OCI-M2 (cell line): ENCODE results near the gene DPYD.

Source experiments
- DNase-seq: peaks from one replicate; lab custom pipeline; 2025; ENCODE audit not compliant: unreplicated experiment; lab: John Stamatoyannopoulos, UW

The DPYD gene

DNA sequence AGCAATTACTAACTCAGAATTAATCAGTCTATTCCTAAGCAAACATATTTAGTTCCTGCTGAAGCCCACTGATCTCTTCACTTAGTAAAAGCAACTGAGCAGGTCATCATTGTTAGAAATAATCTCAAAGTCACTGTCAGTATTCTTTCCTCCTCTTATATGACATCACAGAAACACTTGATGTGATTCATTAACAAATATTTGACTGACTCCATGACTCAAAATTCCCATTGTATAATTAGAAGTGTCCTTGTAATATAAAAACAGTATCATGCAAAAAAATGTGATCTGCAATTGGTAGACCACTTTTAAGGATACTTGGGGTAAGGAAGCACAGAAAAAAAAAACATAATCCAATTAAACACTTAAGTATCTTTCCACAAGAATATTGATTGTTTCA is 194.4 kb downstream of the DPYD start:
- DNase-seq: no peak

- DNase-seq: no peak
These were observed 199.6 kb downstream of the DPYD start for GRCh38 chr1:97721221-97721620.

GRCh38 chr1:97712980-97713379 is 207.9 kb downstream of the DPYD start:
- no peak for DNase-seq

DNA sequence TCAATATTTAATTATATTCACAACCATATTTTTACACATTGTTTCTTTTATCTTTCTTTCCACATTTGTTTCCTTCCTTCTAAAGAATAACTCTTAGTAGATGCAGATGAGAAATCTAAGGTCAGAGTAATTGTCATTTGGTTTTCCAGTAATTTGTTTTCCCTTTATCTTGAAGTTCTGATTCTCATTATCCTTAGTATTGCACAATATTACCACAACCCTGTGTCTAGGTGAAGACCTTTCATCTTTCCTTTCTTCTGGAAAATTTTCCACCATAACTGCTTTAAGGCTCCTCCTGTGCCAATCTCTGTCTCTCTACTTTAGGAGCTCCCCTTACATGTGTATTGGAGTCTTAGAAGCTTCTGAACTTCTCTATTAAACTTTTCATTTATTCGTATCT is 209.0 kb downstream of the DPYD start:
- no peak for DNase-seq

- no peak for DNase-seq
These were observed 227.2 kb downstream of the DPYD start for GRCh38 chr1:97693601-97694000.

- no peak for DNase-seq
These were observed 229.5 kb downstream of the DPYD start for GRCh38 chr1:97691325-97691724.

DNA sequence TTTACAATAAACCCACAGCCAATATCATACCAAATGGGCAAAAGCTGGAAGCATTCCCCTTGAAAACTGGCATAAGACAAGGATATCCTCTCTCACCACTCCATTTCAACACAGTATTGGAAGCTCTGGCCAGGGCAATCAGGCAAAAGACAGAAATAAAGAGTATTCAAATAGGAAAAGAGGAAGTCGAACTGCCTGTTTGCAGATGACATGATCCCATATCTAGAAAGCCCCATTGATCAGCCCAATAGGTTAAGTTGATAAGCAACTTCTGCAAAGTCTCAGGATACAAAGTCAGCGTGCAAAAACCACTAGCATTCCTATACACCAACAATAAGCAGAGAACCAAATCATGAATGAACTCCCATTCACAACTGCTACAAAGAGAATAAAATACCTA is 235.5 kb downstream of the DPYD start:
- no peak for DNase-seq

DNA sequence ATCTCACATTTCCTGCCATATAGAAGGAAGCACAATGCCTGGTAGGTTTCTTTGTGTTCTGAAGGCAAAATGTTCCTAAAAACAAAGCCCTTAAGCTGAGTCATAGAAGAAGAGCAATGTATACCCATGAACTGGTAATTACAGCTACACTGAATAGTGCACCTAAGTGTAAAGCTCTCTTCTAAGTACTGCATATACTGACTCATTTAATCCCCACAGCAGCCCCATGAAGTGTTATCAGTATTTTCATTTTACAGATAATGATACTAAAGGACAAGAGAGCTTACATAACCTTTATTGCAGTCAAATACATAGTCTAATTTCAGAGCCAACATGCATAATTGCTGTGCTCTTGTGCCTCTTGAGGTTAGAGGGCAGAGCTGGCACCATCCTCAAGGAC is 239.9 kb downstream of the DPYD start:
- no peak for DNase-seq

DNA sequence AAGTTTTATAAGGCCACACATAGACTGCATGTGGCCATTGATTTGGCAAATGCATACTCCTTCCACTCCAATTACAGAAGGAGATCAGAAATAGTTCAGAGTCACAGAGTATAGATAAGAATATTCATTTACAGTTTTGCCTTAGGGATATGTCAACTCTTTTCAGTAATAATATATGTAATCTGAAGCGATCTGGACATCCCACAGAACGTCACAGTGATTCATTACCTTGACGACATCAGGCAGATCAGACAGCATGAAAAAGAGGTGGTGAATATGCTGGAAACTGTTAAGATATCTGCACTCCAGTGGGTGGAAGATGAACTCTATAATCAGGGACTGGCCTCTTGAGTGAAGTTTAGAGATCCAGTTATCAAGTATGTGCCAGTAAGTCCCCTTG is 240.4 kb downstream of the DPYD start:
- DNase-seq: no peak

GRCh38 chr1:97677702-97678101 is 243.1 kb downstream of the DPYD start:
- no peak for DNase-seq

DNA sequence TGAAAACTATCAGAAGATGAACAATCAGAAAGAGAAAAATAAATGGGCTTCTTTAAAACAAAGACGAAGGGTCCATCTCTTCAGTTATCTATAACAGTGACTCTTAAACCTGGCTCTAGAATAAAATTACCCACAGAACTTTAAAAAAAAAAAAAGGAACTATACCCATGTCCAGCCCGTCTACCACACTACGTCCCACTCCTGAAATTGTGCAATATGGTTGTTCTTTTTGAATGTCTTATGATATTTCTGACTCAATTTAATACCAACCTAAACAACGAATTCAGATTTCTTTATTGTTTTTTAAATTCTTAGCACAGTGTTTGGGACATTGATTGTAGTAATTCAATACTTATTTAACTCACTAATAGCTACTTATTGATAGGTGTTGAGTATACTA is 246.3 kb downstream of the DPYD start:
- no peak for DNase-seq

DNA sequence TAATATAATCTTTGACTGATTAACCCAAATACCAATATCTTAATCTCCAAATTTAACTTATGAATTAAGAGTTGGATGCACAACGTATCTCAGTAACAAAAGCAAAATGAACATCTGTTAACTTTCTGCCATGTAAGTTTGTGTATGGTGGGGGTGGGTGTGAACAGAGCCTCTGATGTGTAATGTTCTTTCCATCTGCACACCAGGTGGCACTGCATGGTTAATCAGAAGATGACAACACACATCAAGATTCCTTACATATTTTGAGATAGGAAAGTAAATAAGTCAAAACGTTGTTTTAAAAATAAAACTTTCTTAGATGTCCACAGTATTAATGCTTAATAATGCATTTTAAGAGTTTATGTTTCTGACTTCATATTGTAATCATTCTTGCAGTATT is 251.9 kb downstream of the DPYD start:
- DNase-seq: no peak

DNA sequence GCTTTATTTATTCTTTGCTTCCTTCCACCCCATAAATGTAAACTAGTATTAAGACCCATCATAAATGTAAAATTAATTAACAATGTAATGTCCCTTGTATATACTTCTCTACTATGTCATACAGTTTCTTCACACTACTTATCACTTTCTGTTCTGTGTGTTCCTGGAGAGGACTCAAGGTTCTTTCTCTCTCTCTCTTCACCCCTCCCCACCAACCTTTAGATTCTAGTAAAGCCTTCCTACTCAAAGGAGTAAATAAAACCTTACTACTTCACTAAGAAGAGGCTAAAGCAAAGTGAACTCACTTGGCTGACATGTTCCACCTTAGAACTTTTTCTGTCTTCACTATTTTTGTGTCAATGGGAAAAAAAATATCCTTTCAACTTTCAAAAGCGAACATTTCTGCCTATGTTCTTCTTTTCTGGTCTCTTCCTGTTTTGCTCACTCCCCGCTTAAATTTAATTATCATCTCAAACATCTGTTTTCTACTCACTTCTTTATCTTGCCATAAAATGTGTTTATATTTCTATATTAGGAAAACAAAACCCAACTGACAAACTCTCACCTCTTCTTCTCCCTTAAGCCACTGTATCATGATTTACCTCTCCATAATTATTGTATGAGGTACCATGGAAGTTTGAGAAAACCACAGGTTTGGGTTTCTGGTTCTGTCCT is 260.3 kb downstream of the DPYD start:
- DNase-seq: no peak

DNA sequence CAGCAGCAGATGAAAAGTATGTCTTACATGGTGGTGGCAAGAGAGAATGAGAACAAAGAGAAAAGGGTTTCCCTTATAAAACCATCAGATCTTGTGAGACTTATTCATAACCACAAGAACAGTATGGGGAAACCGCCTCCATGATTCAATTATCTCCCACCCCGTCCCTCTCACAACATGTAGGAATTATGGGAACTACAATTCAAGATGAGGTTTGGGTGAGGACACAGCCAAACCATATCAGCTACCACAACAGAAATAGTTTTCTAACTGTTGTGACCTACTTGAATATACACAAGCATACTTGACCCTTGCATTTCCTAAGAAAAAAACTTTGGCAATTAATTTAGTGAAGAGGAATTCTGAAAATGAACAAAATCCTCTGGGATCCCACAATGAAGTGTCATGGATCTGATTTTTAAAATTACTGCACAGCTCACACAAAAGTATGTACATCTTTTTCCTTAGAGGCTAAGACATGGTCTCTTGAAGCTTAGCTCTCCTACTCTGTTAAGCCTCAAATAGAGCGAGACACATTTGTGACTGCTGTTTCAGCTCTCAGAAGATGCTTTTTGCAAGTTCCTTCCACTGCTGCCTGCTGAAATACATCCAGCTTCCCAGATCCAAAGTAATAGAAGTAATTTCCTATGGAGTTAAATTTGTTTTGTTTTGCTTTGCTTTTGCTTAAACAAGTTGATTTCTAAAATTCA is 265.8 kb downstream of the DPYD start:
- no peak for DNase-seq

DNA sequence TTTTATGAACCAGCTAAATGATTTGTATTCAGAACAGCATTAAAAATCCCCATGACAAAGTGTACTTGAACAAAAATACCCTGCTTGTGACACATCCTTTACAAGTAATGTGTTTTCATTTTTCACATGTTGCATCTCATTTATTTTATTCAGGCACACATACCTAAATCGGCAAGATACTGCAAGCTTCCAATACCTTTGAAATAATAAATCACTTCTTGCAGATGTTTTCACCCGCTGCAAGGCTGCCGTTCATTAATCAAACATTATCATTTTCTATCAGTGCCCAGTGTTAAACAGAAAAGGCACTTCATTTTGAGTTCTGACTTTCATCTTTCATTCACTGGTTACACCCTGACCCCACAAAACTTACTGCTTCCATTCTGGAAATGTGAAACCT is 269.6 kb downstream of the DPYD start:
- DNase-seq: no peak

DNA sequence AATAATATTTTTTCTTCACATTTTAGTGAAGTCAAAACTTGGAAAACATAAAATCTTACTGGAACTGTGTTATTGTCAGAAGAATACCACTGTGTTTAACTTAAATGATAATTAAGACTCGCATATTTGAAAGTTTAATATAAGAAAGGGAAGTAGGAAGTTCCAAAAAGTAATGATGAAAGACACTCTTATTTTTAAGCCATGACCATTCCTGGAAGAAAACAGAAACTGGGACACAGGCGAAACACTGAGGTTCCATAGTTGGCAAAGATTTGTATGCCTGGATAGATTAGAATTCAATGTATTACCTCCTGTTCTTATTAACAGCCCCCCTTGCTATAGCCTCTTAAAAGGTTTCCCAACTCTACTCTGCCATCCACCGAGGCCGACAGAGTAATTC is 271.2 kb downstream of the DPYD start:
- no peak for DNase-seq

DNA sequence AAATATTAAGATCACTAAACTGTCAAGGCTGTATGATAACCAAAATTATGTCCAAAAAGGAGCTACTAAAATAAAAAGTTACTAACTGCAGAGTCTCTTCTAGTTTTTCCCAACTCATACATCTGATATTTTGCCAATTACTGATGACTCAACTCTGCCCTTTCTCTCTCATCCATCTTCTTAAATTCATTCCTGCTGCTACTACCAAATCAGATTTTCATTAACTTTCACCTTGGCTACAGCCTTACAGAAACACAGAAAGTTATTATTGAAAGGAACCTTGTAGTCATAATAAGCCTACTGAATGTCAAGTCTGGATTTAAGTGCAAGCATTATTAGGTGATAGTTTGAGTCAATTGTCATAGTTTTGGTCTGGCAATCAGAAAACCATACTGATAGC is 273.1 kb downstream of the DPYD start:
- no peak for DNase-seq

- no peak for DNase-seq
These were observed 274.8 kb downstream of the DPYD start for GRCh38 chr1:97646071-97646470.

DNA sequence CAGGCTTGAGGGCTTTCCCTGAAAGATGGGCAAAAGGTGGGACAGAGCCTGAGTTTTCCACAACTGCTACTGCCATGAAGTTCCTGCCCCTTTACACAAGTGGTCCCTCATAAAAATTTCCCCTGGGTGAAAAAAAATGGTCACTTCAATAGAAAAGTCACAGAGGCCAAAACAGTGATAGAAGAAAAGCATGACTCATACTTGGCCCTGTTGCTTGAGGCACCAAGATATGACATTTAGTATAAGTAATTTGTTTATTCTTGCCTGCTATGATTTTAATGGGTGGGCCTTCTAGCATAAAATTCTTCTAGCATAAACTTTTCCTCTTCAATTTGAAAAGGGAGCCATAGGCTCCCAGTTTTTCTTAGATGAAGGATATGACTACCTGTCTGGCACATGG is 280.2 kb downstream of the DPYD start:
- no peak for DNase-seq

DNA sequence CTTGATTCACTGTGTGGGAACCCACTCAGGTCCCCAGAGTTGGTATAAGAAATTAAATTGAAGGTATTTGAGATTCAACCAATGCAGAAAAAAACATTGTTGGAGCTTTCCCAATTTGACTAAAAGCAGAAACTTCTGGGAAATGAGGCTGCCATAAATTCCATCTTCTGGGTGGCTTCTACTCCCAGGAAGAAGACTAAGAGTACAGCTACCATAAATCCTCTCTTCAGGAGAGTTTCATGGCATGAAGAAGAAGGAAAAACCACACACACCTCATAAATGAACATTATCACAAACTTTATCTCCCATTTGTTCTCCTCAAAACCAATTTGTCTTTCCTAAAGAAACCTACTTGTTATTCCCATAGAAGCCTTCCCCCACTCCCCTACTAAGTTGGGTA is 283.9 kb downstream of the DPYD start:
- no peak for DNase-seq

DNA sequence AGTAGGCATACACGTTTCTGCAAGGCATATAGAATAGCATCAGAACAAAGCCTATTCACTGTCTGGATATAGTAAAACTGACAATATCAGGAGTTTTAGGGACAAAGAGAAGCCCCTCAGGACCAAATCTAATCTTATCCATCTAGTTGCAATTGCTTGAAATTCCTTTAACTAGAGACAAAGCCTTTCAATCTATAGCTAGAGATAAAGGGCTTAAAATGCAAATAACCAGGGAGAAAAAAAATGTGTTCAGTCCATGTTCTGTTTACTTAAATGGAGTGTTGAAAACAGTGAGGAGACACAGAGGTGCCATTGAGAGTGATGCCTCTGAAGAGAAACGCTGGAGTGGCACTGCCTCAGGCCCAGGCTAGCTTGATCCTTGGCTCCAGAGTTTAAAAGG is 286.1 kb downstream of the DPYD start:
- no peak for DNase-seq

DNA sequence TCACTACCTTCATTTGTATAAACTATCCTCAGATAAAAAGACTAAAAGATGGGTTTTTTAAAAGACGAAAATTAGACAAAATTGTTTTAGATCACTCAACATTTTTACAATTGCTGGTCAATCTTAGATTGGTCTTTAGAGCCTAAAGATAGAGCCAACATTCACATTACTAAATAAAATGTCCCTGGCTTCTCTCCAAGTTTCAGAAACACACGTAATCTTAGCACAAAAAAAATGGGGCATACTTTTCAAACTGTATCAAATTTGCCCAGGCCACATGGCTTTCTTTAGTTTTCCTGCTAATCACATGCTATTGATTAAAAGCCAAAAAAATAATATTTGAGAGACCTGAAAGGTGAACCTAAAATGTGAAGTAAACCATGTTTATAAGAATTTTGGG is 288.1 kb downstream of the DPYD start:
- DNase-seq: no peak

- DNase-seq: no peak
These were observed 288.8 kb downstream of the DPYD start for GRCh38 chr1:97632075-97632474.
